Hepatic stellate cell (primary cell): Measurements from ENCODE around the gene MIEF2.
A peak's percentile ranks its signal among the peaks of the same experiment; 100 is the strongest.
"Not testable (repeated sequence)": the region's sequence is repeated elsewhere in the genome, so short reads cannot be mapped to it uniquely, and the experiment has no call there.

ENCODE experiments used
- DNase-seq: peaks from one replicate; pipeline ENCODE4 v3.0.0; 2011; ENCODE audit warnings: low spot score

Gene MIEF2

GRCh38 chr17:18291718-18292540, 31.5 kb downstream of the MIEF2 start:
- no peak for DNase-seq

GRCh38 chr17:18298061-18298460, 37.6 kb downstream of the MIEF2 start:
- DNase-seq, result not testable (repeated sequence)

- no peak for DNase-seq
Observed at GRCh38 chr17:18300725-18301480, 40.4 kb downstream of the MIEF2 start.

DNA sequence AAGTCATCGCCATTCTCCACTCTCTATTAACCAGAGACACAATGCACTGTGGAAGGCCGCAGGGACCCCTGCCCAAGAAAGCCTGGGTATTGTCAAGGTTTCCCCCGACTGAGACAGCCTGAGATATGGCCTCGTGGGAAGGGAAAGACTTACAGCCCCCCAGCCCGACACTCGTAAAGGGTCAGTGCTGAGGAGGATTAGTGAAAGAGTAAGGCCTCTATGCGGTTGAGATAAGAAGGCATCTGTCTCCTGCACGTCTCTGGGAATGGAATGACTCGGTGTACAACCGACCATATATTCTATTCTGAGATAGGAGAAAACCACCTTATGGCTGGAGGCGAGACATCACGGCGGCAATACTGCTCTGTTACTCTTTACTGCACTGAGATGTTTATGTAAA, 42.7 kb downstream of the MIEF2 start:
- not testable (repeated sequence) for DNase-seq

DNA sequence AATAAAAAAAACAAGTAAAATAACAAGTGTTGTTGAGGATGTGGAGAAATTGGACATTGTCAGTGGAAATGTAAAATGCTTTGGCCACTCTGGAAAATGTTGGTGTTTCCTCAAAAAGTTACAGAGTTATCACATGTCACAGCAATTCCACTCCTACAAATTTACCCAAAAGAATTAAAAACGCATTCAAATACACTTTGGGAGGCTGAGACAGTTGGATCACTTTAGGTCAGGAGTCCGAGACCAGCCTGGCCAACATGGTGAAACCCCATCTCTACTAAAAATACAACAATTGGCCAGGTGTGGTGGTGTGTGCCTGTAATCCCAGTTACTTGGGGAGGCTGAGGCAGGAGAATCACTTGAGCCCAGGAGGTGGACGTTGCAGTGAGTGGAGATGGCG, 48.7 kb downstream of the MIEF2 start:
- DNase-seq, result no peak

DNA sequence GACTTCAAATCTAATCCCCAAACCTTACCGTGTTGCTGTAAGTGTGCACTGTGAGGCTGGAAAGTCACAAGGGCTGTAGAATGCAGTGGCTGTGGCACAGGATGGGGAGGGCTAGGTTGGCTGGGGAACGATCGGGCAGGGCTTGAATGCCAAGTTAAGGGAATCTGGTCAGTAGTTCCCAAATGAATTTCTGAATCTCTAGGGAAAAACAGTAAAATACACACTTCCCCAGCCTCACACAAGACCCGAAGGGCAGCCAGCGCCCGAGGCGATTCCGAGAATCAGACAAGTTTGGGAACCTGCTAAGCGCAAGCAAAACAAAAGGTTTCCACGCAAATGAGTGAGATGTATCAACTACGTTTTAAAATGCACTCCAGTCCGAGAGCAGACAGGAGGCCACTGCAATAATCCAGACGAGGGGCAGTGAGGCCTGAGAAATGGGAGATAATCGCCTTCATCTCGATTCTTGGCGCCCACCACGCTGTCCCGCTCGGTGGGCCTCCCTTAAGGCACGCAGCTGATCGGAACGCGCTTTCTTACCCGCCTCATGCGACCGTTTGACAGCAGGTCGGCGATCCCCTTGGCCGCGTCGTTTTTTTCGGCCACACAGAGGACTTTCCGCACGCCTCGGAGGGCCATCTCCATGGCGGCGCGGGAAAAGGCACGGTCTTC, 53.7 kb downstream of the MIEF2 start:
- DNase-seq, result peak; percentile 26

GRCh38 chr17:18314731-18315561, 54.5 kb downstream of the MIEF2 start, which contains the start of the genes SMCR8 and TOP3A:
TSS of gene SMCR8 (plus strand) at chr17:18315293. CDS start at chr17:18315790, 497 bp downstream.
TSS of gene TOP3A (minus strand) at chr17:18314994. CDS start at chr17:18314778, 216 bp downstream.
- peak; percentile 97 for DNase-seq

DNA sequence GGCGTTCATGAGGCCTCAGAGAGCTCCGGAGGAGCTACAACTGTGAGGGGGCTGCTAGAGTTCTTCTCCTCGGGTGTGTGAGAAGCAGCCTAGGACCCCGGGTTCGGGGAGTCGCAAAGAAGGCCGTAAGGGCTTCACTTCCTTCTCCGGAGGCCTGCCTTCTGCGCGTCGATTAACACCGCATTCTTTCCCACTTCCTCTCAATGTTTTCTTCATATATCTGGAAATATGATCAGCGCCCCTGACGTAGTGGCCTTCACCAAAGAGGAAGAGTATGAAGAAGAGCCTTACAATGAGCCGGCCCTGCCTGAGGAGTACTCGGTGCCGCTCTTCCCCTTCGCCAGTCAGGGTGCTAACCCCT, 55.1 kb downstream of the MIEF2 start:
- no peak for DNase-seq

GRCh38 chr17:18315961-18316360, 55.5 kb downstream of the MIEF2 start:
- no peak for DNase-seq
